GM18498 (cell line): Measurements from ENCODE around the gene ASAP3.
A peak's percentile ranks its signal among the peaks of the same experiment; 100 is the strongest.

Source experiments
- ATAC-seq: cut with Tn5 transposase; IDR thresholded peaks from one replicate; pipeline ENCODE4 v1.9.1; 2021; ENCODE audit warnings: mild to moderate bottlenecking, moderate library complexity; ENCODE audit not compliant: unreplicated experiment

ASAP3 gene

DNA sequence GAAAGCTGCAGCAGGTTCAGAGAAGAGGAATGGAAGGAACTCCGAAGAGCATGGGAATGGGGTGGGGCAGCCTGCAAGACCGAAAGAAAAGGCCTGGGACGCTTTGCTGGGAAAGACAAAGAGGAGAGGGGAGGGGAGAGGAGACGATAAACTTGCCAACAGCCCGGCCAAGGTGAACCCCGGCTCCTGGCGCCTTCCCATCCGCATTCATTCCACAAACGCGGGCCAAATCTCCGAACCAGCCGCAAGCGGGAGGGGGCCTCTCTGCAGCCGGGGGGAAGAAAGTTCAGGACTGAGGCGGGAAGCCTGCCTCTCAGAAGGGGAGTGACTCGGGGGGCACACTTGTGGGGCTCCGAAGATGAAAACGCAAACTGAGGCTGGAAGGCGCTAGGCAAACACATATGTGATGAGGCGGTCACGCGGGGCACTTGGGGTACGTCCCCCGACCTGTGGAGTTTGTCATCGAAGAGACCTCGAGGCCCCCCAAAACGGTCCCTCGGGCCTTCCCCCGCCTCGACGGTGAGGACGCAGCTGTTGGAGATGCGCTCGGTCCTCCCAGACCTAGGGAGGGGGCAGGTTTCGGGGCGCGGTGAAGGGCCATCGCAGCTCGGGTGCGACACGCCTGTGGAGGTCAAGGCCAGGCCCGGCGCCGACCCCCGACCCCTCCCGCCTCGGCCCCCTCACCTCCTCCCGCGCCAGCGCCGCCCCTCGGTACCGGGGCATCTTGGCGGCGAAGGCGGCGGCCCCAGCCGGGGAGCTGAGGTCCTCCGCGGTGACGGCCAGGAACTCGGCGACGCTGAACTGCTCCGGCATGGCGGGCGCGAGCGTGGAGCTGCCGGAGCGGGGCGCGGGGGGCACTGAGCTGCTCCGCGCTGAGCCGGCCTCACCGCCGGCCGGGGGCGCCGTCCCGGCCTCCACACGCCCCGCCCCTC is at the start of gene ASAP3:
TSS of gene ASAP3 (minus strand) at position 859 of the 932 bp plus-strand sequence. CDS start at position 813, 46 bp downstream.
- ATAC-seq: no peak

DNA sequence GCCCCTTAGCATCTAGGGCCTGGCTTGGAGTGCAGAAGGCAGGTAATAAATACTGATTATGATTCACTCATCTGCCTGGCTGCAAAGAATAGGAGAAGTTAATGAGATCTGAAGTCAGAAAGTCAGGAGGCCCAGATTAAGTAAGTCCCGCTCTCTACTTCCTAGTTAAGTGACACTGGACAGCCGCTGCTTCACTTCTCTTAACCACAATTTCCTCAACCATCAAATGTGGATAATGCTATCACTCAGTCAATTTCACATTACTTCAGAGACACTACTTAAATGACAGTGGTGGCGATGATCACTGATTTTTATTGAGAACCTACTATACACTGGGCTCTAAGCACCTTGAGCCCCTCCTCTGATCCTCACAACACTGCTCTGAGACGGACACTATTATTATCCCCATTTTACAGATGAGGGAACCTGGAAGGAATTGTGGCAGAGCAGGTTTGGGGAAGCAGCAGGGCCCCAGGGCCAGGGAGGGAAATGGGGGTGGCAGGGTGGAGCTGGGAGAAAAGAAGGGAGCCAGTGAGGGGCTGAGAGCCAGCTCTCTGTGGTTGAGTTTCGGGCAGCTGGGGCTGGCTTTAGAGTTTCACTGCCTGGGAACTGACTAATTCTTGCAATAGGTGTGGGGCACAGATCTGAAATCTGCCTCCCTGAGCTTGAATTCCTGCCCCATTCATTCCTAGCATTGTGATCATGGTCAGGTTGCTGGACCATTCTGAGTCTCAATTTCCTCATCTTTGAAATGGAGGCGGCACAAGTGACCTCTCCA is 49.5 kb upstream of the ASAP3 start:
- no peak for ATAC-seq

- ATAC-seq: no peak
These were observed 47.6 kb upstream of the ASAP3 start for GRCh38 chr1:23531562-23532094.

GRCh38 chr1:23530747-23531561 is 47.0 kb upstream of the ASAP3 start, which contains the start of gene E2F2:
E2F2 (minus strand) TSS chr1:23531233; CDS start chr1:23530793, 440 bp downstream.
- no peak for ATAC-seq

- ATAC-seq: no peak
These were observed 46.2 kb upstream of the ASAP3 start for GRCh38 chr1:23530087-23530746.

GRCh38 chr1:23529146-23530086 is 45.4 kb upstream of the ASAP3 start:
- no peak for ATAC-seq

DNA sequence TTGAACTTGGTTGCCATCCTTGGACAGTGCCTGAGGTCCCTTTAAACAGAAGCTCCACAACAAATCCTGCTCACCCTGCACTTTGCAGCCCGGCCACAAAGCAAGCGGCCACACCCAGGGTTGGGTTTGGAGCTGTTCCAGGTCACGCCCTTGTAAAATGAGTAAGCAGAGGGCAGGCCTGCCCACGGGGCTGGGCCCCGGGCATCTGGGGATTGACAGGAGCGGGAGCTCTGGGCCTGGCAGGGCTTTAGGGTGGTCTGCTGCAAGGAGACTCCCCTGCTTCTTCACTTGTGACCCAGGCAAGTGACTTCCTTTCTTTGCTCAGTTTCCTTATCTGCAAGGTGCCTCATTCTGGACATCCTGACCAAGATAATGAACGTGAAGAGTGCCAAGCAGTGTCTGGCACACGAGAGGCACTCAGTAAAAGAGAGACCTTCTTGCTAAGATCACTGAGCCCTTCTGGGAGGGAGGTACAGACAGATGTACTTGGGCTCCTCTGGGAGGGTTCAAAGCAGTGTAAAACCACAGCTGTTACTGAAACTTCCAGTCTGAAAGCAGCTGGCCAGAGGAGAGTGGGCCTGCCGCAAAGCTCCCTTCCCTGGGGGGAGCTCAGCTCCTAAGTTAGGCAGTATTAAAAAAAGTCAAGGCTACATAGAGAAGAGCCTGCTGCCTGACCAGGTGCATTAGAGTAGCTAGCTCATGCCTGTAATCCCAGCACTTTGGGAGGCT is 44.4 kb upstream of the ASAP3 start:
- peak; percentile 53 for ATAC-seq

- ATAC-seq: no peak
These were observed 43.9 kb upstream of the ASAP3 start for GRCh38 chr1:23527900-23528249.

DNA sequence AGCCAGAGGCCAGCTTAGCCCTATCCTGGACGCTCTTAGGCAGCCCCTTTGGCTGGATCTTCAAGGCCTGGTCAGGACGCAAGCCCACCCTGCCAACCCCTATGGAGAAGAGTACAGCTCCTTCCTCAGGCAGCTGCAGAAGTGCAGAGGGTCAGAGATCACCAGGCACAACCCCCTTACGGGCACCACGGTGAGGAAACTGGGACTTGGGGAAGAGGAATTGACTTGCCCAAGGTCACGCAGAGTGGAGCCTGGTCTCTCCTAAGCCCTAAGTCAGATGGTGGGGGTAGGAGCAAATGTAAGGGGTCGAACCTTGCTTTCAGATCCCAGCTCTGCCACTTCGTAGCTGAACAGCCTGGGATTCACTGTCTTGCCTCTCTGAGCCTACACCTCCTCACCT is 43.4 kb upstream of the ASAP3 start:
- ATAC-seq: no peak

- ATAC-seq: no peak
These were observed 42.5 kb upstream of the ASAP3 start for GRCh38 chr1:23526329-23527041.

DNA sequence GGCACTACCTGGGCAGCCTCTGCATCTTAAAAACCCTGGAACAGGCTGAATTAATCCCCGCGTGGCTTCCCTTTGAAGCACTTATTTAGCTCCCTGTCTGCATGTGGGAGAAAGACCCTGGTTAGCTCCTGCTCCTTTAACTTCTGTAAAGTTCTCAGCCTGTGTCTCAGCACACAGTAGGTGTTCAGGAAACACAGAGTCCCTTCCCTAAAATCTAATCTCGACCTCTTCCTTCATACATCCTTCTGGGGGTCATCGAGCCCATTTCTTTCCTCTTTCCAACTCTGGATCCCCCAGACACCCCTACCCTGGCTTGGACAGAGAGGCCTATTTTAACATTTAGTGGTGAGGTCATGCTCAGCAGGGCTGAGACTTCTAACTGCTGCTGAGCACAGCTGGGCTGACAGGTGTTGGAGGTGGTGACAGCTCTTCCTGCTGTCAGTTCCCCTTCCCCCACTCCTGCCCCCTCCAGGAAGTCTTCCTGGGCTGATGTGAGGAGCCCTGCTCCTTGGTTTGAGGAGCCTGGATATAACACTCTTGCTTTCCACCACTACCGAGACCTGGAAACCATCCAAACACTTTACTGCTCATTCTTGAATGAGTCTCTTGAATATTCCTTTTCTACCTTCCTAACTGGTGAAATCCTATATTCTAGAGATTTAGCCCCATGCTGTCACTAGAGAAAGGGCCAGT is 41.7 kb upstream of the ASAP3 start:
- no peak for ATAC-seq

- no peak for ATAC-seq
These were observed 40.9 kb upstream of the ASAP3 start for GRCh38 chr1:23524716-23525401.

DNA sequence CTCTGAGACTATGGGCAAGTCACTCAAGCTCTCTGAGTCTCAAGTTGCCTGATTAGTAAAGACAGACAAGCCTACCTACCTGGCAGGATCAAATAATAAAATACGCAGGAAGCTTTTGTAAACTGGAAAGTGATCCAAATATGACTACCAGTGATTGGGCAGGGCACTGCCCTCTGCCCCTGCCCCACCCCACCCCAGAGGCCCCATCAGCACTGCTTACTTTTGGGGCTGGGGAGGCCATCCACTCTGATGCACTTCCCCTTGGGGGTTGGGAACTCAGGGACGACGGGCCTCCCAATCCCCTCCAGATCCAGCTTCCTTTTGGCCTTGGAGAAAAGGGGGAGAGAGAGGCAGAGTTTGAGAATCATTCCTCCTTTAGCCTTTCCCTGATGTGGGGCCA is 40.2 kb upstream of the ASAP3 start:
- ATAC-seq: no peak

- no peak for ATAC-seq
These were observed 38.4 kb upstream of the ASAP3 start for GRCh38 chr1:23522244-23522982.

- no peak for ATAC-seq
These were observed 37.6 kb upstream of the ASAP3 start for GRCh38 chr1:23521588-23521987.

GRCh38 chr1:23517581-23517980 is 33.6 kb upstream of the ASAP3 start:
- ATAC-seq: no peak
